Neural progenitor cell (in vitro differentiated cells): Measurements from ENCODE around the gene PLIN3.

Source experiments
- CTCF ChIP-seq: fragments of 200-600 bp; sonication (generic); IDR thresholded peaks from 2 replicates; pipeline ENCODE4 v1.5.1; 2017; ENCODE audit warnings: antibody characterized with exemption, mild to moderate bottlenecking
- EZH2 ChIP-seq: fragments of 200-600 bp; sonication (generic); IDR thresholded peaks from 2 replicates; pipeline ENCODE4 v1.6.1; 2017; ENCODE audit warnings: antibody characterized with exemption, mild to moderate bottlenecking, moderate library complexity

DNA sequence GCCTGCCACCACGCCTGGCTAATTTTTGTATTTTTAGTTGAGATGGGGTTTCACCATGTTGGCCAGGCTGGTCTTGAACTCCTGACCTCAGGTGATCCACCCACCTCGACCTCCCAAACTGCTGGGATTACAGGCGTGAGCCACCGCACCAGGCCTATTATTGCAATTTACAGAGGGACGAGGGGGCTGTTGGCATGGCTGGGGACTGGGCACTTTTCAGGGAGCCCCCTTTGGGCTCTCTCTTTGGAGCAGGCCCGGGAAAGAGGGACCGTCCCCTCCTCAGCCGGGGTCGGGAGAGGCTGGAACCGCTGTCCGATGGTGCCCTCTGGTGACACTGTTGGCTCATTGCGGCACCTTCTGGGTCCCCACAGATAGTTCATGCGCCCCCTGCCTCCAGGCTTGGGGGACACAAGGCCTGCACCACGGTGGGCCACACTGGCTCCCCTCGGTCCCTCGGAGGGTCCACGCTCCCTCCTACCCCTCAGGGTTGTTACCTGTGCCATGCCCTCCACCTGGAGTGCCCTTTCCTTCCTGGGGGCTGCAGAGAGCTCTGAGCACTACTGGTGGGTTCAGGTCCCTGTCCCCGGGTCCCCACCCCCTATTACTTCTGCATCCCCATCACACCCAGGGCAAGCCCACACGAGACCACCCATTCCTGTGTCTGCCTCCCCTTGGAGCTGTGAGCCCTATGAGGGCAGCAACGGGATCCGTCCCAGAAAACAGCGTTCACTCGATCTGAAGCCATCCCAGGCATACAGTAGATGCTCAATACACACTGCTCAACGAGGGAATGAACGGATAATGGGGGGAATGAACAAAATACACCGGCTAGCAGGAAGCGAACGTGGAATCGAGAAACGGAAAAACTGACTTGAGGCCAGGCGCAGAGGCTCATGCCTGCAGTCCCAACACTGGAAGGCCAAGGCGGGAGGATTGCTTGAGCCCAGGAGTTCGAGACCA lies 63.5 kb downstream of the PLIN3 start:
- TF ChIP-seq EZH2 (no peak), CTCF (peak; percentile 91)
